Duodenal mucosa (tissue), 2 donors: Measurements from ENCODE around the gene ROPN1B.
"Not testable (repeated sequence)": the region's sequence is repeated elsewhere in the genome, so short reads cannot be mapped to it uniquely, and the experiment has no call there.

Source experiments
- H3K27ac ChIP-seq: one replicate; pipeline ENCODE4 v1.7.0; 2013; ENCODE audit warnings: low read depth, low read length
- H3K27me3 ChIP-seq, 2 donors: one replicate each; pipeline ENCODE4 v1.7.0; 2013; ENCODE audit warnings: low read length in 2 of 2, control low read depth in 1 of 2; ENCODE audit not compliant: insufficient read depth in 2 of 2, control insufficient read depth in 1 of 2
- H3K36me3 ChIP-seq, 2 donors: one replicate each; pipeline ENCODE4 v1.7.0; 2013; ENCODE audit warnings: low read length in 2 of 2, control low read depth in 1 of 2; ENCODE audit not compliant: insufficient read depth in 2 of 2, control insufficient read depth in 1 of 2
- H3K4me1 ChIP-seq, 2 donors: one replicate each; pipeline ENCODE4 v1.7.0; 2013; ENCODE audit warnings: low read length in 2 of 2, control low read depth in 1 of 2; ENCODE audit not compliant: insufficient read depth in 2 of 2, control insufficient read depth in 1 of 2
- H3K4me3 ChIP-seq, 2 donors: one replicate each; pipeline ENCODE4 v1.7.0; 2013; ENCODE audit warnings: low read length in 2 of 2, low read depth in 1 of 2
- H3K9ac ChIP-seq, 2 donors: one replicate each; pipeline ENCODE4 v1.7.0; 2013; ENCODE audit warnings: low read length in 2 of 2, low read depth in 1 of 2
- H3K9me3 ChIP-seq, 2 donors: one replicate each; pipeline ENCODE4 v1.7.0; 2013; ENCODE audit warnings: low read length in 2 of 2, control low read depth in 1 of 2; ENCODE audit not compliant: control insufficient read depth in 1 of 2

Gene ROPN1B

GRCh38 chr3:125971997-125972944 is 3.3 kb downstream of the ROPN1B start:
- H3K36me3 ChIP-seq, H3K9me3 ChIP-seq, H3K4me1 ChIP-seq, H3K9ac ChIP-seq, H3K27ac ChIP-seq, H3K27me3 ChIP-seq: not testable (repeated sequence)
- H3K4me3 ChIP-seq, result peak overlapping the region in 1 of 2 donors; percentile 37

- not testable (repeated sequence) for H3K27me3 ChIP-seq, H3K9me3 ChIP-seq, H3K36me3 ChIP-seq, H3K9ac ChIP-seq, H3K27ac ChIP-seq, H3K4me1 ChIP-seq, H3K4me3 ChIP-seq
Observed at GRCh38 chr3:125975245-125976002, 6.4 kb downstream of the ROPN1B start.

- H3K4me3 ChIP-seq, H3K4me1 ChIP-seq, H3K36me3 ChIP-seq, H3K27ac ChIP-seq, H3K9ac ChIP-seq, H3K27me3 ChIP-seq, H3K9me3 ChIP-seq: not testable (repeated sequence)
Observed at GRCh38 chr3:125976003-125976390, 7.0 kb downstream of the ROPN1B start.

- not testable (repeated sequence) for H3K4me1 ChIP-seq, H3K9ac ChIP-seq, H3K27me3 ChIP-seq, H3K27ac ChIP-seq, H3K9me3 ChIP-seq, H3K36me3 ChIP-seq, H3K4me3 ChIP-seq
Observed at GRCh38 chr3:125977104-125977503, 8.1 kb downstream of the ROPN1B start.

- not testable (repeated sequence) for H3K9ac ChIP-seq, H3K9me3 ChIP-seq, H3K27ac ChIP-seq, H3K27me3 ChIP-seq, H3K4me1 ChIP-seq, H3K4me3 ChIP-seq, H3K36me3 ChIP-seq
Observed at GRCh38 chr3:125984951-125985350, 16.0 kb downstream of the ROPN1B start.

- H3K9ac ChIP-seq, result peak overlapping the region; percentile 68 to 85
- H3K36me3 ChIP-seq, result no peaks in the 10 kb centered on the region
- H3K27ac ChIP-seq, result peak overlapping the region; percentile 59
- peak overlapping the region; percentile 84 to 93 for H3K4me3 ChIP-seq
- H3K9me3 ChIP-seq, result no peaks in the 10 kb centered on the region
- peaks cover 6 to 10% of the 10 kb centered on the region in 2 donors for H3K4me1 ChIP-seq
- H3K27me3 ChIP-seq, result no peaks in the 10 kb centered on the region
Observed at GRCh38 chr3:125990253-125990970, 21.4 kb downstream of the ROPN1B start.

GRCh38 chr3:125996751-125997150 is 27.8 kb downstream of the ROPN1B start:
- H3K27me3 ChIP-seq, H3K4me1 ChIP-seq, H3K9me3 ChIP-seq, H3K36me3 ChIP-seq, H3K27ac ChIP-seq, H3K4me3 ChIP-seq, H3K9ac ChIP-seq: not testable (repeated sequence)

- Histone ChIP-seq H3K36me3 (peaks cover 8 to 9% of the 10 kb centered on the region in 2 donors), H3K27me3 (no peaks in the 10 kb centered on the region), H3K4me3 (no peak overlapping the region), H3K27ac (no peak overlapping the region), H3K4me1 (no peaks in the 10 kb centered on the region), H3K9ac (no peak overlapping the region), H3K9me3 (no peaks in the 10 kb centered on the region)
Observed at GRCh38 chr3:126002189-126002588, 33.2 kb downstream of the ROPN1B start.

- no peak overlapping the region for H3K9ac ChIP-seq
- peaks cover 15 to 22% of the 10 kb centered on the region in 2 donors for H3K36me3 ChIP-seq
- H3K27ac ChIP-seq, result no peak overlapping the region
- no peaks in the 10 kb centered on the region for H3K27me3 ChIP-seq
- H3K4me1 ChIP-seq, result no peaks in the 10 kb centered on the region
- no peak overlapping the region for H3K4me3 ChIP-seq
- H3K9me3 ChIP-seq, result no peaks in the 10 kb centered on the region
Observed at GRCh38 chr3:126003447-126004190, 34.6 kb downstream of the ROPN1B start.
